Measurements from ENCODE around the gene METTL15. TPM values are rescaled to one million over a fixed set of nuclear protein-coding genes. Genes with fewer than 3 reads are reported as not detected.
"Not testable (repeated sequence)": the region's sequence is repeated elsewhere in the genome, so short reads cannot be mapped to it uniquely, and the experiment has no call there.

METTL15 gene
- total RNA-seq, 1 donor from 2014 or later: 11.3 TPM

DNA sequence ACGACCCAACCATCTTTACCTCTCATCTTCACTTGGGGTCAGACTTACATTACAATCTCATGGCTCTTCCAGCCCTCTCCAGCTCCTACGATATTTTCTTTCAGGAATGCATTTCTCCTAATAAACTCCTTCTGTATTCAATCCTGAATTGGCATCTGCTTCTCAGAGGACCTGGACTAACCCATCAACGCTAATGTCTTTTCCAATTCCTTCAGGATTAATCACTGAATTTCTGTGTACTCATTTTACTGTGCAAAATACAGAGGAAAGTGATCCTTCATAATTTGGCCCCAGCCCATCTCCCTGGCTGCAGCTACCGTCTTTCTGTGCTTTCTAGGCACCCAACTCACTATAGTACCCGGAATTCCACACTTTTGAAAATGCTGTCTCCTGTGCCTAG is 239.2 kb downstream of the METTL15 start:
- Histone ChIP-seq H3K4me3 (ENCODE audit: low read depth, low read length) (no peak overlapping the region), H3K27me3 (ENCODE audit: control insufficient read depth, insufficient read depth, low read length) (no peaks in the 10 kb centered on the region), H3K36me3 (ENCODE audit: control insufficient read depth, insufficient read depth, low read length) (no peaks in the 10 kb centered on the region)
- no peak for DNase-seq (ENCODE audit: low read depth)
- no peak for FAIRE-seq
- TF ChIP-seq, protein P1, sequence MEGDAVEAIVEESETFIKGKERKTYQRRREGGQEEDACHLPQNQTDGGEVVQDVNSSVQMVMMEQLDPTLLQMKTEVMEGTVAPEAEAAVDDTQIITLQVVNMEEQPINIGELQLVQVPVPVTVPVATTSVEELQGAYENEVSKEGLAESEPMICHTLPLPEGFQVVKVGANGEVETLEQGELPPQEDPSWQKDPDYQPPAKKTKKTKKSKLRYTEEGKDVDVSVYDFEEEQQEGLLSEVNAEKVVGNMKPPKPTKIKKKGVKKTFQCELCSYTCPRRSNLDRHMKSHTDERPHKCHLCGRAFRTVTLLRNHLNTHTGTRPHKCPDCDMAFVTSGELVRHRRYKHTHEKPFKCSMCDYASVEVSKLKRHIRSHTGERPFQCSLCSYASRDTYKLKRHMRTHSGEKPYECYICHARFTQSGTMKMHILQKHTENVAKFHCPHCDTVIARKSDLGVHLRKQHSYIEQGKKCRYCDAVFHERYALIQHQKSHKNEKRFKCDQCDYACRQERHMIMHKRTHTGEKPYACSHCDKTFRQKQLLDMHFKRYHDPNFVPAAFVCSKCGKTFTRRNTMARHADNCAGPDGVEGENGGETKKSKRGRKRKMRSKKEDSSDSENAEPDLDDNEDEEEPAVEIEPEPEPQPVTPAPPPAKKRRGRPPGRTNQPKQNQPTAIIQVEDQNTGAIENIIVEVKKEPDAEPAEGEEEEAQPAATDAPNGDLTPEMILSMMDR (IDR thresholded peaks at IDR 0.05; ENCODE audit: insufficient read depth, low read length, severe bottlenecking): no peak

GRCh38 chr11:28350216-28350615 is 242.0 kb downstream of the METTL15 start:
- FAIRE-seq (no peak), DNase-seq (ENCODE audit: low read depth) (no peak)
- no peak overlapping the region for H3K4me3 ChIP-seq (ENCODE audit: low read depth, low read length)
- TF ChIP-seq, protein P1 (IDR thresholded peaks at IDR 0.05; ENCODE audit: insufficient read depth, low read length, severe bottlenecking): no peak
- no peaks in the 10 kb centered on the region for H3K27me3 ChIP-seq (ENCODE audit: control insufficient read depth, insufficient read depth, low read length)
- no peaks in the 10 kb centered on the region for H3K36me3 ChIP-seq (ENCODE audit: control insufficient read depth, insufficient read depth, low read length)

DNA sequence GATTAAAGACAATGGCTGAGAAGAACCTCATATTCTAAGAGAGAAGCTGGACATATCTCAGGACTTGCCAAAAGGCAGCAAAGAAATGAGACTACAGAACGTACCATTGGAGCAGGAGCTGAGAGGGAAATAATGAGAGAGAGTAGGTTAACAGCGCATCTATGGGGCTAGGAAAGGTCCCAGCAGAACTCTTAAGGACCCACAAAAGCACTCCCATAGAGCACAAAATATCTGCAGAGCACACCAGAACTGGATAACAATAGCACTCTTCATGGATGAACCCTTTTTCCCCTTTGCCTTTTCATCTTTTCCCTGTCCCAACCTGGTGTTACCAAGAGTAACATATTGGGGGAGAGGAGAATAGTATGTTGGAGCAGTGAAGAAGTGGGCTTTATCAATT is 245.8 kb downstream of the METTL15 start:
- FAIRE-seq (no peak), DNase-seq (ENCODE audit: low read depth) (no peak)
- TF ChIP-seq, protein P1 (IDR thresholded peaks at IDR 0.05; ENCODE audit: insufficient read depth, low read length, severe bottlenecking): no peak

DNA sequence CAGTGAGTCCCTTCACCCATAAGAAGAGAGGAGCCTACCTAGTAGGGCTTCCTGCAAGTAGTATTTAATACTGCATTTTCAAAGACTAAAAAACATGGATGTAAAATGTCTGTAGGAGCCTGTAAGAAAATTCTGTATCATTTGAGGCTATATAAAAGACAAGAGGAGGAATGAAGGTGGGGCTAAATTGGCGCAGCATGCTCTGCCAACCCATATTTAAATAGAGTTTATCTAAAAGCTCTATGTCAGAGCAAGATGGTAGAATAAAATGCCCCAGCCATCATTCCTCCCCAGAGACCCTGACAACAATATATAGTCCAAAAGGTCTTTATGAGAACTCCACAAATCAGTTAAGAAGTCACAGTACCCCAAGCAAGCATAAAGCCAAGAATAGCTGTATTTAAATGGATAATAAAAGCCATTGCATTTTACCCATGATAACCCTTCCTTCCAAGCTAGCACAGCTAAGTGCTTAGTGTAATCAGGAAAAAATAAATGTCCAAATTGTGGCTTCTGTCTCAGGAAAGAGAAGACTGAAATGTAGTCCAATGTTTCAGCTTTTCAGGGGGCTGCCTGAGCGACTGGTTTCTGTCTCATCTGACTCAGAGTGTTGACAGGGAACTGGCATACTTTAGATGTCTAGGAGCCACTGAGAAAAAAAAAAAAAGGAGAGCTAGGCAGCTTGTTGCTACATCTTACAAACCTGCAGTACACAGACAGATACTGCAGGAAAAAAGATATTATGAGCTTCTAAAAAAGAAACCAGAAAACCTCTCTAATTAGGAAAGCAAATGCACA is 258.6 kb downstream of the METTL15 start:
- Histone ChIP-seq H3K4me3 (ENCODE audit: low read depth, low read length) (no peak overlapping the region), H3K36me3 (ENCODE audit: control insufficient read depth, insufficient read depth, low read length) (no peaks in the 10 kb centered on the region), H3K27me3 (ENCODE audit: control insufficient read depth, insufficient read depth, low read length) (no peaks in the 10 kb centered on the region)
- no peak for FAIRE-seq
- DNase-seq (ENCODE audit: low read depth): peak; percentile 18
- TF ChIP-seq, protein P1 (IDR thresholded peaks at IDR 0.05; ENCODE audit: insufficient read depth, low read length, severe bottlenecking): no peak

More for the DNA sequence above, 245.8 kb downstream of the METTL15 start:
- no peaks in the 10 kb centered on the region for H3K36me3 ChIP-seq (ENCODE audit: control insufficient read depth, insufficient read depth, low read length)
- H3K27me3 ChIP-seq (ENCODE audit: control insufficient read depth, insufficient read depth, low read length): no peaks in the 10 kb centered on the region
- no peak overlapping the region for H3K4me3 ChIP-seq (ENCODE audit: low read depth, low read length)

GRCh38 chr11:28378095-28378494 is 269.9 kb downstream of the METTL15 start:
- H3K27me3 ChIP-seq (ENCODE audit: control insufficient read depth, insufficient read depth, low read length); DNase-seq (ENCODE audit: low read depth); FAIRE-seq; H3K4me3 ChIP-seq (ENCODE audit: low read depth, low read length); H3K36me3 ChIP-seq (ENCODE audit: control insufficient read depth, insufficient read depth, low read length): not testable (repeated sequence)

Other genes starting within 250 kb of the METTL15 start
- gene KIF18A, start 232 bp upstream of the METTL15 start, total RNA-seq: 0.51 and 0.79 TPM in 2 replicates

Data from bronchial epithelial cell (primary cell).